HUES6 (cell line): ENCODE measurements around the gene SLC37A1.

ENCODE experiments used
- H3K27ac ChIP-seq: 2 replicates; pipeline ENCODE4 v1.7.0; 2013; ENCODE audit warnings: low read depth, mild to moderate bottlenecking, low read length, inconsistent platforms
- H3K27me3 ChIP-seq: 2 replicates; pipeline ENCODE4 v1.6.1; 2013; ENCODE audit warnings: low read length; ENCODE audit not compliant: control insufficient read depth, insufficient read depth
- H3K36me3 ChIP-seq: 2 replicates; pipeline ENCODE4 v1.6.1; 2013; ENCODE audit warnings: low read length; ENCODE audit not compliant: control insufficient read depth, insufficient read depth
- H3K4me1 ChIP-seq: 2 replicates; pipeline ENCODE4 v1.6.1; 2013; ENCODE audit warnings: low read length; ENCODE audit not compliant: control insufficient read depth, insufficient read depth
- H3K4me3 ChIP-seq: 2 replicates; pipeline ENCODE4 v1.5.1; 2013; ENCODE audit warnings: low read depth, low read length
- H3K9ac ChIP-seq: one replicate; pipeline ENCODE4 v1.6.1; 2013; ENCODE audit warnings: mild to moderate bottlenecking, low read length
- H3K9me3 ChIP-seq: 2 replicates; pipeline ENCODE4 v1.6.1; 2013; ENCODE audit warnings: low read depth, low read length; ENCODE audit not compliant: control insufficient read depth, insufficient read depth

SLC37A1 gene

GRCh38 chr21:42571391-42572150 is 57.9 kb downstream of the SLC37A1 start:
- H3K9me3 ChIP-seq: 0 out of 2 replicates have a peak, but pooled peaks cover 3% of the 10 kb centered on the region
- H3K36me3 ChIP-seq: peaks cover 20% of the 10 kb centered on the region
- no peak overlapping the region for H3K4me3 ChIP-seq
- no peak overlapping the region for H3K27ac ChIP-seq
- H3K9ac ChIP-seq: no peak overlapping the region
- H3K4me1 ChIP-seq: 0 out of 2 replicates have a peak, but pooled peaks cover 3% of the 10 kb centered on the region
- H3K27me3 ChIP-seq: no peaks in the 10 kb centered on the region

DNA sequence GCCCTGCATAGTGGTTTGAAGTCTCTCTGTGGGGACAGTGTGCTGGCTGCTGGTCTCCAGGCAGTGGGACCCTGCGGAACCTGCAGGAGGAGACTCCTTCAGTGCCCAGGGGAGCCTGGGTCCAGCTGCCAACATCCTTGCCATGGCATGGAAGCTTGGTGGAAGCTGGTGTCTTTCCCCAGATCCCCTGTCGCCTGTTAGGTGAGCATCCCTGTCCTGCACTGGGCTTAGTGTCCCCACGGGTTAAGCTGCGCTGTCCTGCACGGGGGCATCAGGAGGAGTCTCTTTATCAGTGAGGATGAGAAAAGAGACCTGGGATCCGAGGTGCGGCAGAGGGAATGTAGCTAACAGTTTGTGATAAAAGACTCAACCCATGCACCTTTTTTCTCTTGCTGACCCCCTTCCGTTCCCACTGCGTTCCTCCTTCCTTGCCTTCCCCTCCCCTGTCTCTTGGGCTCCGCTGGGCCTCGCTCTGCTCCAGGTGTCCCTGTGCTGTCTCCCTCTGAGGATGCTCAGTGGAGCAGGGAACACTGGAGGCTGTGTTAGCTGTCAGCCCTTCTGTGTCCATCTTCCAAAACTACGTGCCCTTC is 59.3 kb downstream of the SLC37A1 start:
- no peak overlapping the region for H3K27ac ChIP-seq
- peaks cover 17% of the 10 kb centered on the region for H3K36me3 ChIP-seq

GRCh38 chr21:42574234-42575027 is 60.8 kb downstream of the SLC37A1 start:
- Histone ChIP-seq H3K27ac (no peak overlapping the region), H3K9me3 (0 out of 2 replicates have a peak, but pooled peaks cover 4% of the 10 kb centered on the region), H3K4me3 (no peak overlapping the region), H3K27me3 (no peaks in the 10 kb centered on the region), H3K36me3 (peaks cover 9% of the 10 kb centered on the region), H3K9ac (no peak overlapping the region), H3K4me1 (0 out of 2 replicates have a peak, but pooled peaks cover 3% of the 10 kb centered on the region)

More for the DNA sequence above, 59.3 kb downstream of the SLC37A1 start:
- Histone ChIP-seq H3K27me3 (no peaks in the 10 kb centered on the region), H3K9ac (no peak overlapping the region), H3K4me3 (no peak overlapping the region), H3K9me3 (0 out of 2 replicates have a peak, but pooled peaks cover 4% of the 10 kb centered on the region), H3K4me1 (0 out of 2 replicates have a peak, but pooled peaks cover 3% of the 10 kb centered on the region)

DNA sequence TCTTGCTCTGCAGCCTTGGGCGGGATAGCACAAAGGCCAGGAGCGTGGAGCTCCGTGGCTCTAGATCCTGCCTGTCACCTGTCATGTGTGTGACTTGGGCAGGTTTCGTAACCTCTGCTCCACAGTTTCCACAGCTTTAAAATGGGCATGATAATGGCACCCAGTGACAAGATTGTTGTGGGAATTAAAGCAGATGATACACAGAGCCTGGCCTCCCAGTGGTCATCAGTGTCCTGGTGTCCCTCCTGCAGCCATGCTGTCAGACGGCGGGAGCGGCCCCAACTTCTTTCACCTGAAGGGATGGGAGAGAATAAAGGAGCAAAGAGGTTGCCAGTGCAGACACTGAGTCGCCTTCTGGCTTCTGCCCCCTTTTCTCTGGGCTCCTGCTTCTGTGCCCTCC is 61.5 kb downstream of the SLC37A1 start:
- H3K9ac ChIP-seq: no peak overlapping the region
- H3K9me3 ChIP-seq: 0 out of 2 replicates have a peak, but pooled peaks cover 4% of the 10 kb centered on the region
- no peaks in the 10 kb centered on the region for H3K27me3 ChIP-seq
- 0 out of 2 replicates have a peak, but pooled peaks cover 3% of the 10 kb centered on the region for H3K4me1 ChIP-seq
- peaks cover 9% of the 10 kb centered on the region for H3K36me3 ChIP-seq
- H3K4me3 ChIP-seq: no peak overlapping the region
- no peak overlapping the region for H3K27ac ChIP-seq

- H3K27me3 ChIP-seq: no peaks in the 10 kb centered on the region
- H3K4me3 ChIP-seq: no peak overlapping the region
- H3K27ac ChIP-seq: no peak overlapping the region
- H3K9me3 ChIP-seq: 0 out of 2 replicates have a peak, but pooled peaks cover 4% of the 10 kb centered on the region
- no peak overlapping the region for H3K9ac ChIP-seq
- no peaks in the 10 kb centered on the region for H3K4me1 ChIP-seq
- peaks cover 4% of the 10 kb centered on the region; the same call in 1 of the 2 replicates for H3K36me3 ChIP-seq
These were observed 63.0 kb downstream of the SLC37A1 start for GRCh38 chr21:42576639-42577038.

- no peak overlapping the region for H3K4me3 ChIP-seq
- no peaks in the 10 kb centered on the region for H3K4me1 ChIP-seq
- no peak overlapping the region for H3K9ac ChIP-seq
- 0 out of 2 replicates have a peak, but pooled peaks cover 4% of the 10 kb centered on the region for H3K9me3 ChIP-seq
- H3K27me3 ChIP-seq: no peaks in the 10 kb centered on the region
- peaks cover 4% of the 10 kb centered on the region; the same call in 1 of the 2 replicates for H3K36me3 ChIP-seq
- H3K27ac ChIP-seq: no peak overlapping the region
These were observed 64.4 kb downstream of the SLC37A1 start for GRCh38 chr21:42578034-42578433.

- H3K9ac ChIP-seq: no peak overlapping the region
- no peaks in the 10 kb centered on the region for H3K27me3 ChIP-seq
- H3K4me3 ChIP-seq: no peak overlapping the region
- H3K9me3 ChIP-seq: 0 out of 2 replicates have a peak, but pooled peaks cover 4% of the 10 kb centered on the region
- H3K4me1 ChIP-seq: no peaks in the 10 kb centered on the region
- H3K27ac ChIP-seq: no peak overlapping the region
- peaks cover 4% of the 10 kb centered on the region; the same call in 1 of the 2 replicates for H3K36me3 ChIP-seq
These were observed 65.2 kb downstream of the SLC37A1 start for GRCh38 chr21:42578761-42579415.

DNA sequence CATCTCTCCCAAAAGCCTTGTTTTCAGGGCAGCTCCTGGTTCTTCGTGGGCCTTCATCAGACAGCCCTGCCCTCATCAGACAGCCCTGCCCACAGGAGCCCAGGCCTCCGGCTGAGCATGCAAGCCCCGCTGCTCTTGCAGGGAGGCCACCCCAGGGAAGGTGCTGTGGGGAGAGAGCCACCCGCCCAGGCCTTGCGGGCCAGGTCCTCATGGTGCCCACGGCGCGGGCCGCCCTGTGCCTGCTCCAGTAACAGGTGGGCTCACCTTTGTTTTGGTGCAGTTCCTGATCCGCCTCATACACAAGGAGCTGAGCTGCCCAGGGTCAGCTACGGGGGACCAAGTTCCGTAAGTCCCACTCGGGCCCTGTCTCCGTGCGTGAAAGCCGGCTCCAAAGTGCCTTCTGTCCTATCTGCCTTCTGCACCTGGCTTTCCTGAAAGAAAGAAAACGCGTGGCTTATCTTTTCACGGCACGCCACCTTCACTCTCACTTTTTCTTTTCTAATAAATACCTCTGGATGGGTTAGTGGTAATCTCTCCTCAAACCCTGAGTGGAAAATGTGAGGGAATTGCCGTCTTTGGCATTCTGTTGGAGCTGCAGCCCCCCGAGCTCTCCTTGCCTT is 65.9 kb downstream of the SLC37A1 start:
- Histone ChIP-seq H3K9me3 (0 out of 2 replicates have a peak, but pooled peaks cover 4% of the 10 kb centered on the region), H3K9ac (no peak overlapping the region), H3K4me1 (no peaks in the 10 kb centered on the region), H3K36me3 (peaks cover 4% of the 10 kb centered on the region; the same call in 1 of the 2 replicates), H3K4me3 (no peak overlapping the region), H3K27ac (no peak overlapping the region), H3K27me3 (no peaks in the 10 kb centered on the region)

- Histone ChIP-seq H3K4me1 (no peaks in the 10 kb centered on the region), H3K27ac (no peak overlapping the region), H3K36me3 (no peaks in the 10 kb centered on the region), H3K9me3 (0 out of 2 replicates have a peak, but pooled peaks cover 4% of the 10 kb centered on the region), H3K9ac (no peak overlapping the region), H3K4me3 (no peak overlapping the region), H3K27me3 (no peaks in the 10 kb centered on the region)
These were observed 66.6 kb downstream of the SLC37A1 start for GRCh38 chr21:42580076-42580792.
